Urothelium cell line (cell line): ENCODE data around the gene MYOF.
"Not testable (repeated sequence)": the region's sequence is repeated elsewhere in the genome, so short reads cannot be mapped to it uniquely, and the experiment has no call there.

ENCODE experiments used
- DNase-seq: peaks from one replicate; pipeline ENCODE4 v3.0.0; 2011; ENCODE audit warnings: low spot score, mixed read lengths
- FAIRE-seq: peaks from 2 replicates; lab custom pipeline; 2011; peaks lifted over from hg19 to GRCh38; lab: Jason Lieb, UNC

The MYOF gene

DNA sequence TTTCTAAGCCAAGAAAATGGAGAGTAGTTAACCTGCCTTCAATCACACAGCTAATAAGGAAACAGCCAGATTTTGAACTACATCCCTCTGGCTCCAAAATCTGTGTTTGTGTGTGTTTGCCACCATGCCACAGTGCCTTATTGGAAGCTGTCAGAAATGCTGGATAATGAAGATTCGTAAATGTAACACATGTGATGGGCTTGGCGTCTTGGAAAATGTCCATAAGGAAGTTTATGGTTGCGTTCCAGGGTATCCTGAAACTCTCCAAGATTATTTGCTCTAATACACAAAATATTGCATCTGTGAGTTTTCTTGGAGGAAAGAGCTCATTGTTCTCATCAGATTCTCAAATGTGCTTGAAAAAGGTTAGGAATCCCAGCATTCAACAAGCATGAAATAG, 22.7 kb downstream of the MYOF start:
- DNase-seq = no peak
- no peak for FAIRE-seq

DNA sequence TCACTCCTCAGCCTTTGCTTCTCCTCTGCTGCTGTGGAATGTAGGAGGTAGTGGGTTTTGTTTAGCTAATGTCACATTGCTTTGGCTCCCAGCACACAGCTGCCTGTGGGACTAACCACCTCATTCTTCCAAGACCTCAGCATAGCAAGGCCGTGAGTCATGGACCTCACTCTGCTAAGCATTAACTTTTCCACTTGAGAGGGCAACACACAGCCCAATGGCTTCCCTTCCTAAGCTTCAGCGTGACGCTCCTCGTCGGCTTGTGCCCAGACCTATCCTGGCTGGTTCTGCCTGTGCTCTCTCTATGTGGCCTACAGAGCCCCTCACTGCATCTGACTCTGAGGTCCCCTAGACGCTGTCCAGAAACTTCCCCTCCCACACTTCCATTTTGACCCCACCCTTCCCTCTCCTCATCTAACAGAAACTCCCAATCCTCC, 23.3 kb downstream of the MYOF start:
- DNase-seq (peak; percentile 89), FAIRE-seq (peak; percentile 94)

DNA sequence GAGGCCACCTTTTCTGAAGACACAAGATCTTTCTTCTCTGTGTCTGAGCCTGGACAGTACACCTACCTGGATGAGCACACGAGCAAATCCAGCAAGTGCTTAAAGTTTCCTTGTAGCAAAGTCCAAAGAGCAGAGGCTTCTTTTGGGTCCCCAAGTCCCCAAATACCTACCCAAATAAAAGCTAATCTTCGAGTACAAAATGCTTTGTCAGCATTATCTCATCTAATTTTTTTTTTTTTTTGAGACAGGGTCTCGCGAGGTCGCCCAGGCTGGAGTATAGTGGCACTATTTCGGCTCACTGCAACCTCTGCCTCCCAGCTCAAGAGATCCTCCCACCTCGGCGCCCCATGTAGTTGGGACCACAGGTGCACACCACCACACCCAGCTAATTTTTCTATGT, 24.6 kb downstream of the MYOF start:
- DNase-seq = no peak
- FAIRE-seq = no peak

DNA sequence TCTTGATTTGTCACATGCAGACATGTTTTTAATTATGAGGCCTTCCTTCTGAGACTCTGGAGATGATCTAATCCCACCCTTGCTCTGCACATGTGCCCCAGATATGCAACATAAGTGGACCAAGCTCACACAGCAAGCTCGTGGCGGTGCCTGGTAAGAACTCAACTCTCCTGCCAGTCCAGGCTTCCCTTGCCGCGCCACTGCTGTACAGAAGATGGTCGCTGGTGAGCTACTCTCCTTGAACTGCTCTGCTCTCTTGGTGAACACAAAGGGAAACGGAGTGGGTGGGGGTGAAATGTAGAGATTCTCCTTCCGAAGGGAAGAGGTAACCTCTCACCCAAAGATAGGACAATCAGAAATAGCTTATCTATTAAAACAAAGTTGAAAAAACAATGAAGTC, 25.7 kb downstream of the MYOF start:
- FAIRE-seq (no peak), DNase-seq (no peak)

DNA sequence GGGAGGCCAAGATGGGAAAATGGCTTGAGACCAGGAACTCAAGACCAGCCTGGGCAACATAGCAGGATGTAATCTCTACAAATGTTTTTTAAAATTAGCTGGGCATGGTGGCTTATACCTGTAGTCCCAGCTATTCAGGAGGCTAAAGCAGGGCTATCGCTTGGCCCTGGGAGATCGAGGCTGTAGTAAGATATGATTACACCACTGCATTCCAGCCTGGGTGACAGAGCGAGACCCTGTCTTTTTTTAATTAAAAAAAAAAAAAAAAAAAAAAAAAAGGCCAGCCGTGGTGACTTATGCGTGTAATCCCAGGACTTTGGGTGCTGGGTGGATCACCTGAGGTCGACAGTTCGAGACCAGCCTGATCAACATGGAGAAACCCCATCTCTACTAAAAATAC, 27.4 kb downstream of the MYOF start:
- DNase-seq (no peak), FAIRE-seq (no peak)

DNA sequence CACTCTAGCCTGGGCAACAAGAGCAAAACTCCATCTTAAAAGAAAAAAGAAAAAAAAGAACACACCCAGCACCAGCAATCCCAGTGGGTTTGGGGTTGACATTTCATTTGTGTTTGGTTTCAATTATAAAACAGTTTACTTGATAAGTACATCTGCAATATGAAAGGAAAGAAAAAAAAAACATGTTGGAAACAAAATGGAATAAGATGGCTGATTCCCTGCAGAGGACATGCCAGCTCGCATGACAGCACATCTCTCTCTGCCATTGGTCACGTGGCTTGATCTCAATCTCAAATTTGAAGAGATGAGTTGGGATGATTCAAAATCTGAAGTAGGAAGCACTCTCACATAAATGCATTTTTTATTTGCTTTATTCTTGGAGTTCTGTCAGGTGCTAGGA, 28.0 kb downstream of the MYOF start:
- no peak for FAIRE-seq
- DNase-seq = no peak

DNA sequence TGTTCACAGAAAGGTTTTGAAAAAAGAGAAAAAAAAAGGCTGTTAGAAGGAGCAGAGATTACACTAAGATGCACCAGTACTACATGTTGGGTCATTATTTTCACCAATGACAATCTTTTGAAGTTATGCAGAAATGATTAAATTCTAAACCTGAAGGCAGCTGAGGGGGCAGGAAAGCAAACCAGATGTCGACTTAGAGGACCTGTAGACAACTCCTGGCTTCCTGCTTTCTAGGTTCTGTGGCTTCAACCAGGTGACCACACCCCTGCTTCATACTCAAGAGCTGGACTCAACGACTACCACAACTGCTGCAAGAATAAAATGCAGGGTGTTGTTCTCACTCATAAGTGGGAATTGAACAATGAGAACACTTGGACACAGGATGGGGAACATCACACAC, 30.0 kb downstream of the MYOF start:
- FAIRE-seq = no peak
- no peak for DNase-seq

DNA sequence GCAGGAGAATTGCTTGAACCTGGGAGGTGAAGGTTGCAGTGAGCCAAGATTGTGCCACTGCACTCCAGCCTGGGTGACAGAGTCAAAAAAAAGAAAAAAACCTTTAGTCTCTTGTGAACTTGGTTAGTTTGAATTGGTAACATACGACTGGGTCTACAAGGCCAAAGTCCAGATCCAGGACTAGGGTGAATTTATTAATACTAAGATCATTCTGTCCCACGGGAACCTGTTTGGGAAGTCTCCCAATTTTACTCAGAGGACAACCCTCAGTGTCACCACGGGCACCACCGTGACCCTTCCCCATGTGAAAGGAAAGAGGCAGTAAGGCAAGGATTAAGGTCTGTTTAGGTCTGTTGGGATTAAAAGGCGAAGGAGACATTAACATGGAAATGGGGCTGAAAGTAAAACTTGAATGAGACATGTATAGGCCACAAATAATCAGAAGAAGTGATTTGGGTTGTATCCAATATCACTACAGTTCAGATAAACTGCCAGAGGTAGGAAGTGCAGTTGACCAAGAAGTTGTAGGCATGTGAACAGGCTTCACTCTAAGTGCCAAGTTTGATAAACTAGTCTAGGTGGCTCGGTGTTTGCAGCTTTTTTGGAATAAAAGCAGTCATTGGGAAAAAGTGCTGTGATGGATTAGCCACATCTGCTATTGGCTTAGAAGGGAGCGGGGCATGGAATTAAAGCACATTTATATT, 30.7 kb downstream of the MYOF start:
- DNase-seq (no peak), FAIRE-seq (no peak)

DNA sequence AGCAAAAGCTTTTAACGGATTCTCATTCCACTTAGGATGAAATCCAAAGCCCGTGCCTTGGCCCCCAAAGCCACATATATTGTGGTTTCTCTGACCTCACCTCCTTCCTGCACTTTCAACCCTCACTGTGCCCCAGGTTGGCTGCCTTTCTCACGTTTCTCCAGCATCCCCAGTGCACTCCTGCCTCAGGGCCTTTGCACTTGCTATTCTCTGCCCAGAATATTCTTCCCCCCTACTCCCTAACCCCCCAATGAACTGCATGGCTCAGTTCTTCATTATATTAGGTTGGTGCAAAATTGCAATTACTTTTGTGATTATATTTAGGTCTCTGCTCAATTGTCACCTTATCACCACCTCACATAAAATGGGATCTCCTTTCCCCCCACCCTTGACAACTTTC, 34.2 kb downstream of the MYOF start:
- FAIRE-seq = no peak
- no peak for DNase-seq

DNA sequence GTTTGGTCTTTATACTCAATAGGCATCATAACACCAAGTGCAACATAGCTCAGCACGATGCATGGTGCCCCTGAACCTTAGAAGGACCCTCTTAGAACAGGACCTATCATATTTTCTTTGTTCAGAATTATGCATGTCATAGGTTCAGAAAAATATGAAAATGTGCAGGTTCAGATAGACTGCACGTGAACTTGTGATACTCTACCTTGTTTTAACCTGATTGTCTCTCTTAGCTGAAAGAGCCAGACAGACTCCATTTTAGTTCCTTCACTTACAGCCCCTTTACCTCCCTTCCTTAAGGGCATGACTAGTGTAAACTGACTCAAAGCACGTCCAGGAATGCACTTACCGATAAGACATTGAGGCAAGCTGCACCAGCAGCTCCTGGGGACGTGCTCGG, 35.1 kb downstream of the MYOF start:
- FAIRE-seq (no peak), DNase-seq (no peak)

DNA sequence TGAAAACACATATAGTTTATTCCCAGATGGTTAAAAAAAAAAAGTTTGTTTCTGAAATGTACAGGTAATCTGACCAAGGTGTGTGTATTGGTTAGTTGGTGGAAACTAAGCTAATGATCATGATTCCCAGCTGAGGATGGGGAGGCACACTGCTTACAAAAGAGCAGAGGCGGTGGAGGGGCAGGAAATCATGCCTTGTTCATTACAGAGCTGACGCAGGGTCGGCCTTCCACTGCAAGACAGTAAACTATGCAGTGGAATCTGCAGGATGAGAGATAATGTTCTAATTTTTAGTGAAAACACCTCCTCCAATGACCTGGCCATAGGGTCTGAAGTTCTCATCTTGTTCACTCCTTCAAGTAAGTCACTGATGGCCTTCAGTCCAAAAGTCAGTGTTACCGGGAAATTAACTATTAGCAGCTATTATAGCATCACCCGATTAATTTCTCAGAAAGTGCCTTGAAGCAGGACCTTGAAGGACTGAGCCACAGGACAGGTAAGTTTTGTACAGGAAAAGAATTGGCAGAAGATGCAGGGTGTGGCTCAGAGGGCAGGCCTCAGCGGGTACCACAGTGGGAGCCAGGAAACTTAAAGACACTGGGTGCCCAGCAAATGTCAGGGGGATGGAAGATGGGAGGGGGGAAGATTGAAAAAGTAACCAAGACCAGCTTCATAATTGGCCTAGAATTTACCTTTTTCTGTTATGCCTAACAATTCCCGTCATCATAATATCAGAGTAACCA, 36.0 kb downstream of the MYOF start:
- DNase-seq (no peak), FAIRE-seq (no peak)

DNA sequence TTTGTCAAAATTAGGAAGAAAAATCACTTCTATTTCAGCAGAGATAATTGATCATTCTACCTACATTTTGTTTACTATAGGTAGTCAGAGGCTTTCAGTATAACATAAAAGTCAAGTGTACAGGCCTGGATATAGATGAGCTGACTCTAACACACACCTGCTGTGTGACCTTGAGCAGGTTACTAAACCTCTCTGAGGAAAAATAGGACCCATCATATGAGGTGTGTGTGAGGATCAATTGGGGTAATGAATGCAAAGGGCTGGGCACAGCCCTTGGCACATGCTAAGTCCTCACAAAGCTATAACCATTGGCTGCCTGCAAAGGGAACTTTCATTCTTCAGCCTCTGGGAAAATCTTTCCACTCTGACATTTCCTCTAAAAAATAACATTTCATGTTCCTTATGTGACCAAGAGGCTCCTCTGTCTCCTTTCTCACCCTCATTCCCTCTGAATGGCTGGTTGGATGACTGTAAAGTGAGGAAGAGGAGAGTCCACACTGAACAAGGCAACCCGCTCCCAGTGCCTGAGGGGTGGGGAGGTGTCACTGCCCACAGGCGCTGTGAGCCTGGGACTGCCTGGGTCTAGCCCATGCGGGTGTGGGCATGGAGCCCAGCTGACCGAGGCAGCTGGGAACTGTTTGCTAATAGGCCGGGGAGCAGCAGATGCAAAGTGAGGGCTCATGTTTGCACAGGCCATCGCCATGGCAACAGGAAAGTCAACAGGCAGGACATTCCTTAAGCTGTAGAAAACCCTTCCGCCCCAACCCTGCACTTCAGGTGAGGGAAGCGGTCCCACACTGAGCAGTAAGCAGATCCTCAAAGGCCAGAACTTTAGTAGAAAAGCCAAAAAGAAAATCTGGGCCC, 36.8 kb downstream of the MYOF start:
- peak; percentile 94 for FAIRE-seq
- peak; percentile 91 for DNase-seq

DNA sequence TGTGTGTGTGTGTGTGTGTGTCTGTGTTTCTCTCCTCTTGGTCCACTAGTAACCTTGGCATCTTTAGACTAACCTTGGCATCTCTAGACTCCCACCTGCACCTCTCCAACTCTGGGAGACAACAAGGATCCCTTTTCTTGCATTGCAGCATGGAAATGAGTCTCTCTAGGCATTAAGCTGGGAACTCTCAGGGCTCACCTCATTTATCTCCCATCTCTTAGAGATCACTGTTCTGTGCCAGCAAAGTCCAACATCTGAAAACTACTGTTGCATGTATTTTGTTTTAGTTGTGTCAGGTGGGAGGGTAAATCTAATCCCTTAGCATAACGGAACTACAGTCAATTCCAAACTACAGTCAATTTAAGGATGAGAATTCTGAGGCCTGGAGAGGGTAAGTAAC, 38.7 kb downstream of the MYOF start:
- DNase-seq (no peak), FAIRE-seq (no peak)

DNA sequence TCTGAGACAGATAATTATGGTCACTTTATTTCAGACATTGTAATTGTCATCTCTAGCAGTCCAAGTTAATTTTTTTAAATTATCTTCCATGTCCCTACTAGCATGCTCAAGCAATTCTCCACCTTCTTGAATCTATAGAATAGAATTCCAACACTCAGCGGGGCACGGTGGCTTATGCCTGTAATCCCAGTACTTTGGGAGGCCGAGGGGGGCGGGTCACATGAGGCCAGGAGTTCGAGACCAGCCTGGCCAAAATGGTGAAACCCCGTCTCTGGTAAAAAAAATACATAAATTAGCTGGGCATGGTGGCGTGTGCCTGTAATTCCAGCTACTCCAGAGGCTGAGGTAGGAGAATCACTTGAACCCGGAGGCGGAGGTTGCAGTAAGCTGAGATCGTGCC, 39.4 kb downstream of the MYOF start:
- not testable (repeated sequence) for FAIRE-seq, DNase-seq

DNA sequence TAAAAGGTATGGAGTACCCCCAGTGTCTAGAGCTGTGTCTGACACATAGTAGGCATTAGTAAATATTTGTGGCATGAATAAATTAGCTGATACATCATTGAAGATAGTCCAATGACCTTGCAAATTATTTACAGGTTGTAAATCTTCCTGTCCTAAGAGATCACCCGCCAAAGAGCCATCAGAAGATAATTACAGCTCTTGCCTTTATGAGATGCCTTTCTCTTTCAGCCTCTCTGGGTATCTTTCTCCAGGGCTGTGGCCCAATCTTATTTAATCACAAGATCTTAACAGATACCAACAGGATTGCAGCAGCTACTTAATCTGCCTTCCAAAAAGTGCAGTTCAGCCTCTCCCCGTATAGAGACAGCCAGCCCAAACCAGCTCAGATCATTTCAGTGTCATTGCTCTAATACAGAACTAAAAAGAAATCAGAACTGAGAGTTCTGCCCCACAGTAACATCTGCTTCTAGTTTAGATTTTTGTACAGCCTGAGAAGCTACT, 41.5 kb downstream of the MYOF start:
- DNase-seq (no peak), FAIRE-seq (no peak)

DNA sequence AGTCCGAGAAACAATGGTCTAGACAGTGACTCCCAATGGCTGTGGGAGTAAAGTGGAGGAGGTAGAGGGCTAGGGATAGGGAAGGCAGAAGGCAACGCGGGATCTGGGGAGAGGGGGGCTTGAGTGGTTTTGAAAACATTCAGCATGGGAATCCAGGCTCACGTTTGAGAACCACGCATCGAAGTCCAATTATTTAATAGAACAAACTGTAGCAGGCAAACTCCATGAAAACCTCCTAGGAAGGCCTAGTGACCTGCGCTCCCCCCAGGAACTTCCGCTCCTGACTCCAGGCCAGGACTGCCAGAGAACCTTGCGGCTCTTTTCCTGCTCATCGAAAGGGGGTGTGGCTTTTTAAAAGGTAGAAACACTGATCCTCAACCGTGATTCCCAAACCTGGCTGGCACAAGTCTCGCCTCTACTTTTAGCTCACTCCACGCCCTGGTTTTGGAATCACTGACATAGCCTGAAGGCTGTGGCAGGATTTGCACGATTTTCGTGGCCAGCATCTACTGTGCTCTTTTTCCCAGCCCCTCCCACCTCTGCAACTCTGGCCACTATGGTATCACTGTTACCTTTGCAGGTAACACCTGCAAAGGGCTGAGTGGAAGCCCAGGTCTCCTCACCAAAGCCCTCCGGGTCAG, 43.4 kb downstream of the MYOF start:
- FAIRE-seq (no peak), DNase-seq (no peak)

DNA sequence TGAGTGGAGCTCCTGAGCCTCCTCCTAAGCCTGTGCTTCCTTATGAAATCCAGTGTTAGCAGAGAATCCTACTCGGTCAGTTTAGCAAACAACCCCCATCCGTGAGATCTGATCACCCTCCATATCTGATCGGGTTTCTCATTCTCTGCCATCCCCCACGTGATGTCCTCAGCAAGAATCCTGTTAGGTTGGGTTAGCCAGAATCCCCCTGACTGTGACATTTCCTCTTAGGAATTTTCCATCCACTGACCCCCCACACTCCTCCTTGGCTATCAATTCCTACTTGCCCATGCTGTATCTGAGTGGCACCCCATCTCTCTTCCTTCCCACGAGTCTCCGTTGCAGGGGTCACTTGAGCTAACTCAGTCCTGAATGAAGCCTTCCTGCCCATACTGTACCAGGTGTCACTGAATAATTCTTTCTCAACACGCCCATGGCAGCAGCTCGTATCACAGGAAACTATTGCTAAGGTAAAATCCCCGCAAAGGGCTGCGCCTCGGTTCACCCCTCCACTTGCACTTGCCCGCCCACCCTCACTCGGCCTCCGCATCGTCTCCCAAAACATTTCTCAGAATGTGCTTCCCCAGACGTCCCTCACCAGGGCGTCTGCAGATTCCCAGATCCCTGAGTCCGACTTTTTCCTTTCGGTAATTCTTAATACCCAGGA, 44.1 kb downstream of the MYOF start:
- no peak for FAIRE-seq
- DNase-seq = no peak

DNA sequence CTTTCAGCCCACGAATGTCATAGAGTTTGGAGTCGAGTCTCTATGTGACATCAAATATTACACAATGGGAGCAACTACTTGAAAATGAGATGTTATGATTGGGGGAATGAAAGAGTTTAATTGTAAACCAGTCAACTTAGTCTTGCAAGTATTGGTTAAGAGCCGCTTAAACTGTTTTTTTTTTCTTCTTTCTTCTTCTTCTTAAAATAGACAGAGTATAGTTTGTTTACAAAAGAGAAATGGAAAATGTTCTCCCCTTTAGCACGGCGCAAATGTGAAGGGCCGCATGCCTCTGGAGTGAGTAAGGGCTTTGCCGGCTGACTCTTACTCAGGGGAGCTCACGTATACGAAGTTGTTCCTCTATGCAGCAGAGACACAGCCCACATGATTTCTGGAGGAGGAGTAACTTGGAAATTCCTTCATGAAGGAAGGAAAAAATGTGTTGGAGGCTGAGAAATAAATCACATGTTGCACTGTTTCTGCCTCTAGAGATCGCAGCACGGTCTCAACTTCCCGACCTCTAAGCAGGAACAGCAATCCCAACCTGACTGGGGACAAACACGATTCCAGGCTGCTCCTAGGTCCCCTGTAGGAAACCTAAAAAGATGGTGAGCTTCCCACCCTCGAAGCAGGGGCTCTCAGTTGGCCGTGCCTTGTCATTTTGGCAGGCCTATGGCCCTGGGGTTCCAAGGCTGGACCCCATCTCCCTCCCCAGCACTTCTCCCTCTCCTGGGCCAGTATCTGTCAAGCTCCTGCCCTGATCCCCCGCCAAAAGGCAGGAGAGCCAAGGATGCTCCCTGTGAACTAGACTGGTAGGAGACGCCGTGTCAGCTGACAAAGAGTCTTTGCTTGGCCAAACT, 44.8 kb downstream of the MYOF start:
- DNase-seq (peak; percentile 87), FAIRE-seq (no peak)

DNA sequence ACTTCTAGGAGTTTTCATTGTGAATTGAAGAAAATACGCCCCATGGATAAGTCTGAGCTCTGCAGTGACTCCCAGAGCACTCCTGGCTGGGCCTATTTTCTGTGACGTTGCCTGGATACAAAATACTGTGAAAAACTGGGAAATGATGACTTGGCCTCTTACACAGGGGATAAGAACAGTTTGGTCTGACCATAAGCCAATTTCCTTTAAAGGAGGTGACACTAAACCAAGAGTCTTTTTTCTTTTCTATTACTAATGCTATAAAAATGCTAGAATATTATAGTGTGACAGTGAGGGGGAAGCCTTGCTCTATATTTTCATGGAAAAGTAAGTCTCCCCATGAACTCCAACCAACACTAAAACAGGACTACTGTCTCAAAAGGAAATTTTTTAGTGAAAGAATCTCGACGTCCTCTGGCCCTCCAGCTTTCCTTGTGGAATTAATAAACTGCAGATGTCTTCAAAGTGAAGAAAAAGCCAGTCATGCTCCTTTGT, 45.5 kb downstream of the MYOF start:
- no peak for FAIRE-seq
- peak; percentile 48 for DNase-seq
